Tibial nerve (tissue), 4 donors: Measurements from ENCODE around the gene SRXN1.

Source experiments
- CTCF ChIP-seq, 5 experiments: fragments of 200-600 bp in 3 of 5; fragments of 450-650 bp in 2 of 5; sonication (generic) in 3 of 5; IDR thresholded peaks; one replicate each; pipeline ENCODE4 v1.5.1; 2016 to 2019; ENCODE audit warnings: antibody characterized with exemption in 5 of 5, mild to moderate bottlenecking in 3 of 5, moderate library complexity in 2 of 5
- EP300 ChIP-seq, 2 donors: sonication (generic); formaldehyde crosslinking; IDR thresholded peaks; one replicate each; pipeline ENCODE4 v1.6.1; 2017; ENCODE audit warnings: antibody characterized with exemption in 2 of 2, mild to moderate bottlenecking in 1 of 2
- POLR2A ChIP-seq, 2 donors: fragments of 450-650 bp; IDR thresholded peaks; one replicate each; pipeline ENCODE4 v1.6.1; 2017; ENCODE audit warnings: antibody characterized with exemption in 2 of 2, mild to moderate bottlenecking in 2 of 2, moderate library complexity in 2 of 2

GRCh38 chr20:701401-702129 is 48.6 kb upstream of the SRXN1 start:
- TF ChIP-seq POLR2A (IDR thresholded peaks at IDR 0.05) = no peak
- TF ChIP-seq CTCF (IDR thresholded peaks at IDR 0.05) = no peak
- TF ChIP-seq EP300 (IDR thresholded peaks at IDR 0.05) = no peak
